ENCODE results near the gene TRAM2.

DNA sequence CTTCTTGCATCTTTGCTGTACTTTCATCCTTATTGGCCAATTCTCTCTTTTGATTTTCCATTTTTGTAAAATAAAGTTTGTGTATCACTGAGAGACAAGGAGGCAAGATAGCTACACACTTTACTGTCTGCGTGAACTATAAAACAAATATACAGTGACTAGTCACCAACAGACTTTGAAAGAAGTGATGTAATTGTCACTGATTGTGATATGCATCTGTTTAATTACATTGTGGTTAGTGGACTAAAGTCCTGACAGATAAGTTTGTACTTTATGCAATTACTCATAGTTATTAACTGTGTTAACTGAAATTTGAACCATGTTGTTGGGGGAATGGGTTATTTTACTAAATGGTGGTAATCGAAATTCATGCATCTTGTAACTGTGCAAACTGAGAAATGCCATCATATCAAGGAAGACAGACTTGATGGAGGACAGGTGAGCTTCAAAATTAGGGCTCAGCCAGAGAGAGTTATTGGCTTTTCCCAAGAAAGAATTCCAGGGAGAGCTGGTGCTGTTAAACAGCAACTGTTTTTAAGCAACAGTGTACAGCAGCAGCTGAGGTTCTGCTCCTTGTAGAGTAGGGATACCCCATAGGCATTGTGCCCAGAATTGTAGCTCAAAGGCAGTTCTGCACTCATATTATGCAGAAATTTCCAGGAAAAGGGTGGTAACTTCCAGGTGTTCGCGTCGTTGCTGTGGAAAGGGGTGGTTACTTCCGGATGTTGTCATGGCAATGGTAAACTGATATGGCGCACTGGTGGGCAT lies 93.8 kb downstream of the TRAM2 start:
- TF ChIP-seq, protein P1, sequence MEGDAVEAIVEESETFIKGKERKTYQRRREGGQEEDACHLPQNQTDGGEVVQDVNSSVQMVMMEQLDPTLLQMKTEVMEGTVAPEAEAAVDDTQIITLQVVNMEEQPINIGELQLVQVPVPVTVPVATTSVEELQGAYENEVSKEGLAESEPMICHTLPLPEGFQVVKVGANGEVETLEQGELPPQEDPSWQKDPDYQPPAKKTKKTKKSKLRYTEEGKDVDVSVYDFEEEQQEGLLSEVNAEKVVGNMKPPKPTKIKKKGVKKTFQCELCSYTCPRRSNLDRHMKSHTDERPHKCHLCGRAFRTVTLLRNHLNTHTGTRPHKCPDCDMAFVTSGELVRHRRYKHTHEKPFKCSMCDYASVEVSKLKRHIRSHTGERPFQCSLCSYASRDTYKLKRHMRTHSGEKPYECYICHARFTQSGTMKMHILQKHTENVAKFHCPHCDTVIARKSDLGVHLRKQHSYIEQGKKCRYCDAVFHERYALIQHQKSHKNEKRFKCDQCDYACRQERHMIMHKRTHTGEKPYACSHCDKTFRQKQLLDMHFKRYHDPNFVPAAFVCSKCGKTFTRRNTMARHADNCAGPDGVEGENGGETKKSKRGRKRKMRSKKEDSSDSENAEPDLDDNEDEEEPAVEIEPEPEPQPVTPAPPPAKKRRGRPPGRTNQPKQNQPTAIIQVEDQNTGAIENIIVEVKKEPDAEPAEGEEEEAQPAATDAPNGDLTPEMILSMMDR (IDR thresholded peaks at IDR 0.05), result no peak
- no peak for TF ChIP-seq POLR2A (IDR thresholded peaks at IDR 0.05)

Data from testis (tissue), 2 donors.